Tibial nerve (tissue), 4 donors: ENCODE data around the gene GALNT12.

ENCODE experiments used
- EP300 ChIP-seq, 2 donors: sonication (generic); formaldehyde crosslinking; IDR thresholded peaks; one replicate each; pipeline ENCODE4 v1.6.1; 2017; ENCODE audit warnings: antibody characterized with exemption in 2 of 2, mild to moderate bottlenecking in 1 of 2
- TF ChIP-seq, protein P1 (sequence below), 5 experiments: fragments of 200-600 bp in 3 of 5; fragments of 450-650 bp in 2 of 5; sonication (generic) in 3 of 5; IDR thresholded peaks; one replicate each; pipeline ENCODE4 v1.5.1; 2016 to 2019; ENCODE audit warnings: antibody characterized with exemption in 5 of 5, mild to moderate bottlenecking in 3 of 5, moderate library complexity in 2 of 5

DNA sequence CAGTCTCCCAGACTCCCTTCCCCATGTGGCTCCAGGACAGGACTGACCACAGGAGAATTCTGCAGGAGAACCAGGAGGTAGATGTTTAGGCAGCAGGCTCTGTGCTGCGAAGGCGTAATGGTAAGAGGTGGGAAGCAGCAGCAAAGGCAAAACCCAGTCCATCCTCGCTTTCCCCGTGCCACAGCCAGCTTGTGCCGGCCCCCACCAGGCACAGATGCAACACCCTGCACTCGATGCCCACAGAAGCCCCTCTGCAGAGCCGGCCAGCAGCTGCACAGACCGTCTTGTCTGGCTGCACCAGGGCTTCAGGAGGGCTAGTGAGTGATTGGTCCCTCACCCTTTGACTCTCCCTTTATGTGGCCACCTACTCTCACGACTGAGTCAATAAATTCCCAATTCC lies 39.1 kb upstream of the GALNT12 start:
- no peak for TF ChIP-seq EP300 (IDR thresholded peaks at IDR 0.05)
- TF ChIP-seq, protein P1, sequence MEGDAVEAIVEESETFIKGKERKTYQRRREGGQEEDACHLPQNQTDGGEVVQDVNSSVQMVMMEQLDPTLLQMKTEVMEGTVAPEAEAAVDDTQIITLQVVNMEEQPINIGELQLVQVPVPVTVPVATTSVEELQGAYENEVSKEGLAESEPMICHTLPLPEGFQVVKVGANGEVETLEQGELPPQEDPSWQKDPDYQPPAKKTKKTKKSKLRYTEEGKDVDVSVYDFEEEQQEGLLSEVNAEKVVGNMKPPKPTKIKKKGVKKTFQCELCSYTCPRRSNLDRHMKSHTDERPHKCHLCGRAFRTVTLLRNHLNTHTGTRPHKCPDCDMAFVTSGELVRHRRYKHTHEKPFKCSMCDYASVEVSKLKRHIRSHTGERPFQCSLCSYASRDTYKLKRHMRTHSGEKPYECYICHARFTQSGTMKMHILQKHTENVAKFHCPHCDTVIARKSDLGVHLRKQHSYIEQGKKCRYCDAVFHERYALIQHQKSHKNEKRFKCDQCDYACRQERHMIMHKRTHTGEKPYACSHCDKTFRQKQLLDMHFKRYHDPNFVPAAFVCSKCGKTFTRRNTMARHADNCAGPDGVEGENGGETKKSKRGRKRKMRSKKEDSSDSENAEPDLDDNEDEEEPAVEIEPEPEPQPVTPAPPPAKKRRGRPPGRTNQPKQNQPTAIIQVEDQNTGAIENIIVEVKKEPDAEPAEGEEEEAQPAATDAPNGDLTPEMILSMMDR (IDR thresholded peaks at IDR 0.05), result no peak
